NT2/D1 (cell line): Measurements from ENCODE around the gene RIMS4.

Experiments used
- SUZ12 ChIP-seq: IDR thresholded peaks from 2 replicates; pipeline ENCODE4 v1.6.1; 2011; ENCODE audit not compliant: insufficient read length, insufficient read depth; ENCODE audit errors: extremely low read depth
- YY1 ChIP-seq: IDR thresholded peaks from 2 replicates; pipeline ENCODE4 v1.6.1; 2011; ENCODE audit not compliant: insufficient read length, insufficient read depth
- ZNF274 ChIP-seq: IDR thresholded peaks from 2 replicates; pipeline ENCODE4 v1.6.1; 2011; ENCODE audit warnings: mild to moderate bottlenecking, low read depth, low read length

- TF ChIP-seq SUZ12 (no peak), ZNF274 (no peak), YY1 (no peak)
Observed at GRCh38 chr20:44832724-44833123, 22.4 kb upstream of the RIMS4 start.
